WTC11 (cell line): ENCODE measurements around the gene SETDB1. TPM values are rescaled to one million over a fixed set of nuclear protein-coding genes. Genes with fewer than 3 reads are reported as not detected.

Experiments
- ATAC-seq: fragments of 200-7000 bp; cut with Tn5 transposase; 2 replicates; pipeline ENCODE4 v1.10.0; 2021; ENCODE audit warnings: mild to moderate bottlenecking, moderate library complexity
- CTCF ChIA-PET: fragments of 300-600 bp; sonication (Branson Sonifier 250); formaldehyde crosslinking; loops from one replicate; lab custom pipeline; 2021; ENCODE audit warnings: antibody characterized with exemption; lab: Charles Lee
- POLR2A ChIA-PET: fragments of 350-600 bp; sonication (Branson Sonifier 250); formaldehyde crosslinking; loops from one replicate; lab custom pipeline; 2021; ENCODE audit warnings: antibody characterized with exemption; lab: Charles Lee
- DNase-seq: peaks from one replicate; pipeline ENCODE4 v3.0.0; 2021; ENCODE audit warnings: low spot score
- H3K27ac Mint-ChIP-seq: 2 replicates; pipeline ENCODE4 v1.8.0; 2021; ENCODE audit warnings: mixed read lengths
- H3K27me3 Mint-ChIP-seq: 2 replicates; pipeline ENCODE4 v1.8.0; 2021; ENCODE audit warnings: low read depth, mild to moderate bottlenecking, moderate library complexity, mixed read lengths
- H3K36me3 Mint-ChIP-seq: 2 replicates; pipeline ENCODE4 v1.8.0; 2021; ENCODE audit warnings: mixed read lengths
- H3K4me1 Mint-ChIP-seq: 2 replicates; pipeline ENCODE4 v1.8.0; 2022; ENCODE audit warnings: mixed read lengths
- H3K4me3 Mint-ChIP-seq: 2 replicates; pipeline ENCODE4 v1.8.0; 2021; ENCODE audit warnings: mild to moderate bottlenecking, moderate library complexity, mixed read lengths
- H3K9me3 Mint-ChIP-seq: 2 replicates; pipeline ENCODE4 v1.8.0; 2021; ENCODE audit warnings: mixed read lengths
- CREM ChIP-seq: sonication (generic); formaldehyde crosslinking; IDR thresholded peaks from 2 replicates; pipeline ENCODE4 v1.8.1; 2022; ENCODE audit warnings: mild to moderate bottlenecking, missing genetic modification reagents, moderate library complexity
- E2F1 ChIP-seq: sonication (generic); formaldehyde crosslinking; IDR thresholded peaks from 2 replicates; pipeline ENCODE4 v1.8.0; 2022; ENCODE audit warnings: mild to moderate bottlenecking, missing genetic modification reagents
- GABPB1 ChIP-seq: sonication (generic); formaldehyde crosslinking; IDR thresholded peaks from 2 replicates; pipeline ENCODE4 v1.8.1; 2023; ENCODE audit warnings: mild to moderate bottlenecking, missing genetic modification reagents
- GRHL2 ChIP-seq: fragments of 250-450 bp; sonication (Bioruptor Pico); IDR thresholded peaks from 2 replicates; pipeline ENCODE4 v1.8.0; 2022; ENCODE audit warnings: mild to moderate bottlenecking, moderate library complexity; ENCODE audit not compliant: insufficient replicate concordance, severe bottlenecking
- JAZF1 ChIP-seq: fragments of 250-450 bp; sonication (Bioruptor Pico); IDR thresholded peaks from 2 replicates; pipeline ENCODE4 v1.9.0; 2021; ENCODE audit warnings: moderate library complexity, mild to moderate bottlenecking, inconsistent platforms
- NFATC4 ChIP-seq: fragments of 250-450 bp; sonication (Bioruptor Pico); IDR thresholded peaks from 2 replicates; pipeline ENCODE4 v1.9.0; 2021; ENCODE audit warnings: mild to moderate bottlenecking
- NR3C1 ChIP-seq: sonication (generic); formaldehyde crosslinking; conservative IDR thresholded peaks from 2 replicates; pipeline ENCODE4 v1.8.1; 2023; ENCODE audit warnings: low read depth, mild to moderate bottlenecking, missing genetic modification reagents
- PRDM15 ChIP-seq: sonication (generic); formaldehyde crosslinking; IDR thresholded peaks from 2 replicates; pipeline ENCODE4 v1.8.0; 2022; ENCODE audit warnings: missing genetic modification reagents
- SOX15 ChIP-seq: fragments of 250-450 bp; sonication (Bioruptor Pico); IDR thresholded peaks from 2 replicates; pipeline ENCODE4 v1.9.0; 2021; ENCODE audit warnings: mild to moderate bottlenecking
- TEAD1 ChIP-seq: sonication (generic); formaldehyde crosslinking; IDR thresholded peaks from 2 replicates; pipeline ENCODE4 v1.8.0; 2022; ENCODE audit warnings: mild to moderate bottlenecking, missing genetic modification reagents
- ZNF121 ChIP-seq: sonication (generic); formaldehyde crosslinking; IDR thresholded peaks from 2 replicates; pipeline ENCODE4 v1.8.0; 2023; ENCODE audit warnings: missing genetic modification reagents
- ZNF263 ChIP-seq: sonication (generic); formaldehyde crosslinking; IDR thresholded peaks from 2 replicates; pipeline ENCODE4 v1.8.1; 2022; ENCODE audit warnings: low read depth, mild to moderate bottlenecking, moderate library complexity, missing genetic modification reagents
- ZNF281 ChIP-seq: sonication (generic); formaldehyde crosslinking; IDR thresholded peaks from 2 replicates; pipeline ENCODE4 v1.8.0; 2023; ENCODE audit warnings: mild to moderate bottlenecking, missing genetic modification reagents
- ZNF416 ChIP-seq: fragments of 250-450 bp; sonication (Bioruptor Pico); IDR thresholded peaks from 2 replicates; pipeline ENCODE4 v1.9.0; 2021; ENCODE audit warnings: mild to moderate bottlenecking, inconsistent platforms
- ZSCAN18 ChIP-seq: fragments of 250-450 bp; sonication (Bioruptor Pico); IDR thresholded peaks from 2 replicates; pipeline ENCODE4 v2.1.2; 2022; ENCODE audit warnings: mild to moderate bottlenecking, moderate library complexity
- total RNA-seq: library from RNA; stranded (reverse); gene quantifications from 3 replicates; pipeline ENCODE4 v1.2.3, GENCODE V29; 2021
- TF ChIP-seq, protein P1 (sequence below): sonication (generic); formaldehyde crosslinking; IDR thresholded peaks from 2 replicates; pipeline ENCODE4 v1.8.0; 2022; ENCODE audit warnings: mild to moderate bottlenecking, missing genetic modification reagents
- TF ChIP-seq, protein P2 (sequence below): sonication (generic); formaldehyde crosslinking; IDR thresholded peaks from 2 replicates; pipeline ENCODE4 v1.8.1; 2023; ENCODE audit warnings: mild to moderate bottlenecking, missing genetic modification reagents
- TF ChIP-seq, protein P3 (sequence below): sonication (generic); formaldehyde crosslinking; conservative IDR thresholded peaks from 2 replicates; pipeline ENCODE4 v1.8.1; 2022; ENCODE audit warnings: mild to moderate bottlenecking, missing genetic modification reagents
- TF ChIP-seq, protein P4 (sequence below): sonication (generic); formaldehyde crosslinking; IDR thresholded peaks from 2 replicates; pipeline ENCODE4 v1.8.1; 2023; ENCODE audit warnings: mild to moderate bottlenecking, missing genetic modification reagents, moderate library complexity
- TF ChIP-seq, protein P5 (sequence below): sonication (generic); formaldehyde crosslinking; IDR thresholded peaks from 2 replicates; pipeline ENCODE4 v1.8.1; 2022; ENCODE audit warnings: mild to moderate bottlenecking, moderate library complexity, missing genetic modification reagents

The SETDB1 gene
- total RNA-seq, 1 experiment from 2014 or later, result 53.1 TPM

DNA sequence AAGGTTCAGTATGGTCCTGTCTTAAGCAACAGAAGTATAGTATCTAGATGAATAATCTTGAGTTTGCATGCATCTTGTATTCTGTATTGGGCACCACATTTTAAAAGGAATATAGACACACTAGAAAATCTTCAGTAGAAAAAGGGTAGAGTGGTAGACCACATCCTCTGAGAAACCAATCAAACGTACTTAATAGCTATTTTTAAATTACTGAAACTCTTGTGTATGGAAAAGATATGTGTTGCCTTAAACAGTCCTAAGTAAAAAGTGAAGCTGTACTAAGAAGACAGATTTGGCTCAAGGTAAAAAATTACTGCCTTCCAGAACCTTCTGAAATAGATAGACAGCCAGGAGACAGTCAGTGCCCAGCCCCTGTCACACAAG, 36.1 kb upstream of the SETDB1 start (continued):
- TF ChIP-seq, protein P1, sequence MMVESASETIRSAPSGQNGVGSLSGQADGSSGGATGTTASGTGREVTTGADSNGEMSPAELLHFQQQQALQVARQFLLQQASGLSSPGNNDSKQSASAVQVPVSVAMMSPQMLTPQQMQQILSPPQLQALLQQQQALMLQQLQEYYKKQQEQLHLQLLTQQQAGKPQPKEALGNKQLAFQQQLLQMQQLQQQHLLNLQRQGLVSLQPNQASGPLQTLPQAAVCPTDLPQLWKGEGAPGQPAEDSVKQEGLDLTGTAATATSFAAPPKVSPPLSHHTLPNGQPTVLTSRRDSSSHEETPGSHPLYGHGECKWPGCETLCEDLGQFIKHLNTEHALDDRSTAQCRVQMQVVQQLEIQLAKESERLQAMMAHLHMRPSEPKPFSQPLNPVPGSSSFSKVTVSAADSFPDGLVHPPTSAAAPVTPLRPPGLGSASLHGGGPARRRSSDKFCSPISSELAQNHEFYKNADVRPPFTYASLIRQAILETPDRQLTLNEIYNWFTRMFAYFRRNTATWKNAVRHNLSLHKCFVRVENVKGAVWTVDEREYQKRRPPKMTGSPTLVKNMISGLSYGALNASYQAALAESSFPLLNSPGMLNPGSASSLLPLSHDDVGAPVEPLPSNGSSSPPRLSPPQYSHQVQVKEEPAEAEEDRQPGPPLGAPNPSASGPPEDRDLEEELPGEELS (CRISPR knock-in tag), result no peak
- TF ChIP-seq, protein P2, sequence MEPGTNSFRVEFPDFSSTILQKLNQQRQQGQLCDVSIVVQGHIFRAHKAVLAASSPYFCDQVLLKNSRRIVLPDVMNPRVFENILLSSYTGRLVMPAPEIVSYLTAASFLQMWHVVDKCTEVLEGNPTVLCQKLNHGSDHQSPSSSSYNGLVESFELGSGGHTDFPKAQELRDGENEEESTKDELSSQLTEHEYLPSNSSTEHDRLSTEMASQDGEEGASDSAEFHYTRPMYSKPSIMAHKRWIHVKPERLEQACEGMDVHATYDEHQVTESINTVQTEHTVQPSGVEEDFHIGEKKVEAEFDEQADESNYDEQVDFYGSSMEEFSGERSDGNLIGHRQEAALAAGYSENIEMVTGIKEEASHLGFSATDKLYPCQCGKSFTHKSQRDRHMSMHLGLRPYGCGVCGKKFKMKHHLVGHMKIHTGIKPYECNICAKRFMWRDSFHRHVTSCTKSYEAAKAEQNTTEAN, result no peak
- no peak for TF ChIP-seq SOX15 (CRISPR knock-in tag)
- TF ChIP-seq TEAD1 (CRISPR knock-in tag), result no peak
- TF ChIP-seq NR3C1 (CRISPR knock-in tag), result no peak
- no peak for TF ChIP-seq ZNF416 (CRISPR knock-in tag)
- TF ChIP-seq CREM (CRISPR knock-in tag), result no peak
- TF ChIP-seq ZNF281 (CRISPR knock-in tag), result no peak
- no peak for TF ChIP-seq NFATC4

GRCh38 chr1:150893336-150893913, 32.7 kb upstream of the SETDB1 start:
- H3K27ac Mint-ChIP-seq, result no peak overlapping the region
- H3K4me1 Mint-ChIP-seq, result no peaks in the 10 kb centered on the region
- H3K27me3 Mint-ChIP-seq, result no peaks in the 10 kb centered on the region
- no peak overlapping the region for H3K4me3 Mint-ChIP-seq
- ChIA-PET CTCF (no interaction called here), POLR2A (no interaction called here)
- H3K36me3 Mint-ChIP-seq, result no peaks in the 10 kb centered on the region
- no peak for DNase-seq
- ATAC-seq, result no peak
- no peaks in the 10 kb centered on the region for H3K9me3 Mint-ChIP-seq
- TF ChIP-seq JAZF1 (CRISPR knock-in tag) (no peak), GABPB1 (no peak), ZSCAN18 (CRISPR knock-in tag) (no peak), ZNF121 (CRISPR knock-in tag) (no peak), E2F1 (CRISPR knock-in tag) (no peak), PRDM15 (CRISPR knock-in tag) (no peak), GRHL2 (CRISPR knock-in tag) (no peak), ZNF263 (CRISPR knock-in tag) (no peak)
- TF ChIP-seq, protein P3, sequence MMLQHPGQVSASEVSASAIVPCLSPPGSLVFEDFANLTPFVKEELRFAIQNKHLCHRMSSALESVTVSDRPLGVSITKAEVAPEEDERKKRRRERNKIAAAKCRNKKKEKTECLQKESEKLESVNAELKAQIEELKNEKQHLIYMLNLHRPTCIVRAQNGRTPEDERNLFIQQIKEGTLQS (CRISPR knock-in tag), result no peak
- TF ChIP-seq, protein P4, sequence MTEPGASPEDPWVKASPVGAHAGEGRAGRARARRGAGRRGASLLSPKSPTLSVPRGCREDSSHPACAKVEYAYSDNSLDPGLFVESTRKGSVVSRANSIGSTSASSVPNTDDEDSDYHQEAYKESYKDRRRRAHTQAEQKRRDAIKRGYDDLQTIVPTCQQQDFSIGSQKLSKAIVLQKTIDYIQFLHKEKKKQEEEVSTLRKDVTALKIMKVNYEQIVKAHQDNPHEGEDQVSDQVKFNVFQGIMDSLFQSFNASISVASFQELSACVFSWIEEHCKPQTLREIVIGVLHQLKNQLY (CRISPR knock-in tag), result no peak
- TF ChIP-seq, protein P5, sequence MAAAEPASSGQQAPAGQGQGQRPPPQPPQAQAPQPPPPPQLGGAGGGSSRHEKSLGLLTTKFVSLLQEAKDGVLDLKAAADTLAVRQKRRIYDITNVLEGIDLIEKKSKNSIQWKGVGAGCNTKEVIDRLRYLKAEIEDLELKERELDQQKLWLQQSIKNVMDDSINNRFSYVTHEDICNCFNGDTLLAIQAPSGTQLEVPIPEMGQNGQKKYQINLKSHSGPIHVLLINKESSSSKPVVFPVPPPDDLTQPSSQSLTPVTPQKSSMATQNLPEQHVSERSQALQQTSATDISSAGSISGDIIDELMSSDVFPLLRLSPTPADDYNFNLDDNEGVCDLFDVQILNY, result no peak
